SJCRH30 (cell line): ENCODE data around the gene GGT5. TPM values are rescaled to one million over a fixed set of nuclear protein-coding genes. Genes with fewer than 3 reads are reported as not detected.

ENCODE experiments used
- DNase-seq, 2 experiments: peaks; one replicate each; pipeline ENCODE4 v3.0.0-alpha.2; 2015 to 2020
- H3K27ac ChIP-seq: fragments of 250-450 bp; sonication (Bioruptor Pico); 2 replicates; pipeline ENCODE4 v1.5.1; 2020; ENCODE audit warnings: mild to moderate bottlenecking, moderate library complexity
- H3K27me3 ChIP-seq: fragments of 250-450 bp; sonication (Bioruptor Pico); 2 replicates; pipeline ENCODE4 v1.5.1; 2020; ENCODE audit warnings: mild to moderate bottlenecking, moderate library complexity
- H3K36me3 ChIP-seq: fragments of 250-450 bp; sonication (Bioruptor Pico); 2 replicates; pipeline ENCODE4 v1.5.1; 2020; ENCODE audit warnings: mild to moderate bottlenecking, moderate library complexity
- H3K4me1 ChIP-seq: fragments of 250-450 bp; sonication (Bioruptor Pico); 2 replicates; pipeline ENCODE4 v1.5.1; 2020; ENCODE audit warnings: mild to moderate bottlenecking, moderate library complexity
- H3K4me3 ChIP-seq: fragments of 250-450 bp; sonication (Bioruptor Pico); 2 replicates; pipeline ENCODE4 v1.5.1; 2020; ENCODE audit warnings: mild to moderate bottlenecking, moderate library complexity
- H3K9me3 ChIP-seq: fragments of 250-450 bp; sonication (Bioruptor Pico); replicated peaks from 2 replicates; pipeline ENCODE4 v1.5.1; 2020; ENCODE audit warnings: mild to moderate bottlenecking, moderate library complexity
- total RNA-seq: library from RNA; depleted of rRNA; stranded (reverse); fragments of >200 nt; shearing (Covaris generic); gene quantifications from 2 replicates; pipeline ENCODE4 v1.2.3, GENCODE V29; 2014

GGT5 gene
- total RNA-seq, 1 experiment from 2014 or later = 2.0 TPM

- no peak for DNase-seq
- Histone ChIP-seq H3K9me3 (no peaks in the 10 kb centered on the region), H3K4me1 (no peaks in the 10 kb centered on the region), H3K27ac (no peak within 1 kb of the TSS), H3K4me3 (no peak within 1 kb of the TSS), H3K27me3 (no peaks in the 10 kb centered on the region), H3K36me3 (no peaks in the 10 kb centered on the region)
Observed at GRCh38 chr22:24181088-24181995, 63.5 kb downstream of the GGT5 start, which contains the start of gene SUSD2. Gene SUSD2 (plus strand): TSS chr22:24181487. CDS start chr22:24181520, 33 bp downstream.

- no peak for DNase-seq
- Histone ChIP-seq H3K4me3 (no peak overlapping the region), H3K36me3 (no peaks in the 10 kb centered on the region), H3K27ac (no peak overlapping the region), H3K4me1 (no peaks in the 10 kb centered on the region), H3K9me3 (no peaks in the 10 kb centered on the region), H3K27me3 (no peaks in the 10 kb centered on the region)
Observed at GRCh38 chr22:24180316-24181087, 64.4 kb downstream of the GGT5 start.

DNA sequence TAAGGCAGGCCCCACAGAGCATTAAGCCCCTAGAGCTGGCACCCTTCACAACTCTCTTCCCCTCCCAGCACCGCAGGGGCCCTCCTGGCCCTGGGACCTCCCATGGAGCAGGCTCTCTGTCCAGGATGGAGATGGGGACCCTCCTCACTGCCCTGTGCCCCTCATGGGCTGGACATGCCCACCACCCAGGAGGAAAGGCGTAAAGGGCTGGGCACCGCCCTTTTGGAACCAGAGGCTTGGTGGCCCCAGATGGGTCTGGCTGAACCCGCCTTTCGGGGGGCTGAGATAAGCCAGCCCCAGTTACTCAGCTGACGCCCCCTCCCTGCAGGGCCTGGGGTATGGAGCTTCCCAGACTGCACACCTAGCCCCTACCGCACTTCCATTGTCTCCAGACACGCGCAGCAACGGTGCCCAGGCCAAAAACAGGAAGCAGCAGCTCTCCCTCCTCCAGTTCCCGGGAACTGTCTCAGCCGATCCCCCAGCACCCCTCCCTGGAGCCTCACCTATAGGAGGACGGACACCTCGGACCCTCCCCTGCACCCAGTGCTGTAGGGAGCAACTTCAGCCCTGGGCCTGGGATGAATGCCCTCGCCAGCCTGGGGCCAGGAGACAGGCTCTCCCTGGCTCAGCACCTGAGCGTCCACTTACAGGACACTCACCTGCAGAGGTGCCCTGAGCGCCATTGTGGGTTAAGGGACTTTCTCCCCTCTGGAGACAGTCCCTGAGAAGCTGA, 65.2 kb downstream of the GGT5 start:
- no peak overlapping the region for H3K27ac ChIP-seq
- H3K36me3 ChIP-seq = no peaks in the 10 kb centered on the region
- H3K27me3 ChIP-seq = no peaks in the 10 kb centered on the region
- no peaks in the 10 kb centered on the region for H3K4me1 ChIP-seq
- no peak for DNase-seq
- H3K4me3 ChIP-seq = no peak overlapping the region
- H3K9me3 ChIP-seq = no peaks in the 10 kb centered on the region

DNA sequence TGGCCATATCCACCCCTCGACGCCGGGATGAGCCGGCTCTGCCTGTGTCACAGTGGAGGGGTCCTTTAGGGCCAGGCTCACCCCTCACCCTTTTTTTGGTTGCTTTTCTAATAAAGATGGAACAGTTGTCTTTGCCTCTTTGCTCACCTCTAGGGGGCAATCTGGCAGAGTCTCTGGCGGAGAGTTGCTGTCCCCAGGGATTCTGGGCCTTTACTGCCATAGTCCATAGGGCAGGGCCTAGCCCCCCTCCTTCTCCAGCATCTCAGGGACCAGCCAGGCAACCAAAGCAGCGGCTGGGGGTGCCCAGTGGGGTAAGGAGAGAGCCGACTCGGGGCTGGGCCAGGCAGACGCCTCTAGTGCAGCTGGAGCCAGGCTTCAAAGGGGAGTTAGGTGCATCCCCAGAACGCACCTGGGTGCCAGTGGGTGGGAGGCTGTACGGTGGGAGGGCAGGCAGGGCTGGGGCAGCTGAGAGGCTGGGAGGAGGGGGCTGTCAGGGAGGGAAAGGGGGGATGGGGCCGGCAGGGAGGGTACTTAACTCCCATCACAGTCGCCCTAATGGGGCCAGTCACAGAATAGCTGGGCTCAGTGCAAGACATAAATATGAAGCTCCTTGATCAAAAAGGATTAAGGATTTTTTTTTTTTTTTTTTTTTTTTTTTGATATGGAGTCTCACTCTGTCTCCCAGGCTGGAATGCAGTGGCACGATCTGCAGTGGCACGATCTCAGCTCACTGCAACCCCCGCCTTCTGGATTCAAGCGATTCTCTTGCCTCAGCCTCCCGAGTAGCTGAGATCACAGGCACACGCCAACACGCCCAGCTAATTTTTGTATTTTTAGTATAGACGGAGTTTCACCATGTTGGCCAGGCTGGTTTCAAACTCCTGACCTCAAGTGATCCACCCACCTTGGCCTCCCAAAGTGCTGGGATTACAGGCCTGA, 66.1 kb downstream of the GGT5 start:
- Histone ChIP-seq H3K9me3 (no peaks in the 10 kb centered on the region), H3K27ac (no peak overlapping the region), H3K4me1 (no peaks in the 10 kb centered on the region), H3K4me3 (no peak overlapping the region), H3K36me3 (no peaks in the 10 kb centered on the region), H3K27me3 (no peaks in the 10 kb centered on the region)
- DNase-seq = peak; percentile 31 to 46

DNA sequence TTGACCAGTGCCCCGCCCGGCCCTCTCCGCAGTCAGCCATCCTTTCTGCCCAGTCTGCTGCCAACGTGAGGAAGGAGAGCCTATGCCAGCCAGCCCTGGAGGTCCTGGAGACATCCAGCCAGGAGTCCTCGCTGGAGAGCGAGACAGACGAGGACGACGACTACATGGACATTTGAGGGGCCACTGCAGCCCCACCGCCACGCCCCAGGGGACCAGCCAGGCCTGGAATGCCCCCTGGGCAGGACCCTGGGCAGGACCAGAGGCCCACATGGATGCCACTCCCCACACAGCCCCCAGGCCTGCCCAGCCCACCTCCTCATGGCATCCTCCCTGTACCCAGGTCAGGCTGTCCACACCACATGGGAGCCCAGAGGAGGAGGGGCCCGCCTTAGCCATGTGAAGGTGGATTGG, 66.9 kb downstream of the GGT5 start:
- Histone ChIP-seq H3K4me3 (no peak overlapping the region), H3K27me3 (no peaks in the 10 kb centered on the region), H3K36me3 (no peaks in the 10 kb centered on the region), H3K9me3 (no peaks in the 10 kb centered on the region), H3K4me1 (no peaks in the 10 kb centered on the region), H3K27ac (no peak overlapping the region)
- no peak for DNase-seq

DNA sequence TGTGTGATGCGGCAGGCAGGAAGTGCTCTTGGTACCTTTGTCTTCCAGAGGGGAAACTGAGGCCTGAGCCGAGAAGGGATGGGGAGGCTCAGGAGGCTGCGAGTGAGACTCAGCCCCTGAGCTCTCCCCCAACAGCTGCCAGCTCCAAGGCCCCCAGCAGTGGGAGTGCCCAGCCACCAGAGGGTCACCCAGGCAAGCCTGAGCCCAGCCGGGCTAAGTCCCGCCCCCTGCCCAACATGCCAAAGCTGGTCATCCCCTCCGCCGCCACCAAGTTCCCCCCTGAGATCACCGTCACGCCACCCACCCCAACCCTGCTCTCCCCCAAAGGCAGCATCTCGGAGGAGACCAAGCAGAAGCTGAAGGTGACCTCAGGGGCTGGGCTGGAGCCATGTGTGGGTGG, 67.4 kb downstream of the GGT5 start:
- H3K4me3 ChIP-seq = no peak overlapping the region
- no peaks in the 10 kb centered on the region for H3K27me3 ChIP-seq
- H3K27ac ChIP-seq = no peak overlapping the region
- DNase-seq = no peak
- no peaks in the 10 kb centered on the region for H3K4me1 ChIP-seq
- H3K9me3 ChIP-seq = no peaks in the 10 kb centered on the region
- H3K36me3 ChIP-seq = no peaks in the 10 kb centered on the region

GRCh38 chr22:24177045-24177444, 67.8 kb downstream of the GGT5 start:
- no peaks in the 10 kb centered on the region for H3K9me3 ChIP-seq
- H3K27ac ChIP-seq = no peak overlapping the region
- H3K4me3 ChIP-seq = no peak overlapping the region
- no peaks in the 10 kb centered on the region for H3K36me3 ChIP-seq
- no peak for DNase-seq
- H3K27me3 ChIP-seq = no peaks in the 10 kb centered on the region
- no peaks in the 10 kb centered on the region for H3K4me1 ChIP-seq

DNA sequence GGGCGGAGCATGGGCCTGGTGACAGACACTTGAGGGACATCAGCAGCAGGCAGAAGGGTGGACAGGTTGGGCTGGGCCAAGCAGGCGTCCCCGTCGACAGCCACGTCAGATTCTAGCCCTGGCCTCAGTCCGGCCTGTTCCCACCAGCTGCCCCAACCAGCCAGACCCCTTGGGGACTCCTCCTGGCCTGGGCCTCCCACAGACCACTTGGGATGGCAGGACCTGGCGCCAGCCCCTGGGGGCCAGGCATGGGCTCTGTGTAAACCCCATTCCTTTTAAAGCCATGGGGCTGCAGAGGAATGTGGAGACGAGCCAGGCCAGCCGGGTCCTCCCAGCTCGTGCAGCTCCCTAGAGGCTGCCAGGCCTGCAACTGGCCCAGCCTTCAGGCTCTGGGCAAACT, 68.3 kb downstream of the GGT5 start:
- Histone ChIP-seq H3K4me1 (no peaks in the 10 kb centered on the region), H3K4me3 (no peak overlapping the region), H3K27me3 (no peaks in the 10 kb centered on the region), H3K9me3 (no peaks in the 10 kb centered on the region), H3K36me3 (no peaks in the 10 kb centered on the region), H3K27ac (no peak overlapping the region)
- DNase-seq = no peak

DNA sequence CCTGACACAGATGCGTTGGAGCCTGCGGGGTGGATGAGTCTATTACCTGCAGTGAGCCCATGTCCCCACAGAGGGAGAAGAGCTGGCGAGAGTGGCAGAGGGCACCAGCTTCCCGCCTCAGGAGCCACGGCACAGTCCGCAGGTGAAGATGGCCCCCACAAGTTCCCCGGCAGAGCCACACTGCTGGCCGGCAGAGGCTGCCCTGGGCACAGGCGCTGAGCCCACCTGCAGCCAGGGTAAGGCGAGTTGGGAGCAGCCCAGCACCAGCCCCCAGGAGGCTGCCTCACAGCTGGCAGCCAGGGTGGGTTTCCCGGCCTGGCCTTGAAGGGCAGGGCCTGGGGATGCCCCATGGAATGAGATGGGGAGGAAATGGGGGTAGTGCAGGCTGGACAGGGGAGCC, 68.8 kb downstream of the GGT5 start:
- no peaks in the 10 kb centered on the region for H3K9me3 ChIP-seq
- no peak overlapping the region for H3K27ac ChIP-seq
- DNase-seq = no peak
- H3K36me3 ChIP-seq = no peaks in the 10 kb centered on the region
- H3K4me3 ChIP-seq = no peak overlapping the region
- no peaks in the 10 kb centered on the region for H3K4me1 ChIP-seq
- H3K27me3 ChIP-seq = no peaks in the 10 kb centered on the region

DNA sequence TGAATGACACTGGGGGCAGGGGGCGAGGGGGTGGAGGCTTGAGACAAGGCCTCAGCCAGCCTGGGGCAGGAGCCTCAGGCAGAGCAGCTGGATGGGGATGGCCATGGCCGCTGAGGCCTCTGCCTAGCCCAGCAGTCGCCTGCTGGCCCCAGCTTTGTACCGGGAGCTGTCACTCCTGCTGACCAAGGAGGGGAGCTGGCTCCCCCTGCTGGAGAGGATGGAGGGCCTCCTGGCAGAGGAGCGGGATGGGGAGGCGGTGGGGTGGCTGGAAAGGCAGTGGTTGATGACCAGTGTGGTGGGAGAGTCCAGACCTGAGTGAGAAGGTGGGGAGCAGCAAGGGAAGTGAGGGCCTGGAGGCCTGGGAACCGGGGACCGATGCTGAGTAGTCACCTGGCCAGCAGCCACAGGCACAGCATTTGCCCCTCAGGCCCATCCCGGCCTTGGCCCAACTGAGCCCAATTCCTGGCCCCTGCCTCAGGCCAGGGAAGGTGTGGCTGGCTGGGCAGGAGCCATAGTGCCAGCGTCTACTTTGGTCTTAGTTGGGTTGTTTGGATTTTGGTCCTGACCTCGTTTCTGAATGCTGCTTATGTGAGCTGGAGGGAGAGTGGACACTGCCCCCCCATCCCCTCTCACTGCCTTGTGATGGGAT, 69.6 kb downstream of the GGT5 start:
- Histone ChIP-seq H3K27ac (no peak overlapping the region), H3K4me1 (no peaks in the 10 kb centered on the region), H3K9me3 (no peaks in the 10 kb centered on the region), H3K36me3 (no peaks in the 10 kb centered on the region), H3K4me3 (no peak overlapping the region), H3K27me3 (no peaks in the 10 kb centered on the region)
- DNase-seq = peak; percentile 88 to 90

- Histone ChIP-seq H3K27me3 (no peaks in the 10 kb centered on the region), H3K36me3 (no peaks in the 10 kb centered on the region), H3K4me1 (no peaks in the 10 kb centered on the region), H3K4me3 (no peak overlapping the region), H3K9me3 (no peaks in the 10 kb centered on the region), H3K27ac (no peak overlapping the region)
- DNase-seq = no peak
Observed at GRCh38 chr22:24171822-24172221, 73.1 kb downstream of the GGT5 start.

GRCh38 chr22:24170632-24171031, 74.2 kb downstream of the GGT5 start:
- H3K27ac ChIP-seq = no peak overlapping the region
- no peaks in the 10 kb centered on the region for H3K36me3 ChIP-seq
- no peaks in the 10 kb centered on the region for H3K4me1 ChIP-seq
- no peak for DNase-seq
- no peak overlapping the region for H3K4me3 ChIP-seq
- no peaks in the 10 kb centered on the region for H3K27me3 ChIP-seq
- H3K9me3 ChIP-seq = no peaks in the 10 kb centered on the region

- H3K4me1 ChIP-seq = no peaks in the 10 kb centered on the region
- no peak overlapping the region for H3K4me3 ChIP-seq
- DNase-seq = no peak
- H3K9me3 ChIP-seq = no peaks in the 10 kb centered on the region
- no peaks in the 10 kb centered on the region for H3K36me3 ChIP-seq
- H3K27ac ChIP-seq = no peak overlapping the region
- no peaks in the 10 kb centered on the region for H3K27me3 ChIP-seq
Observed at GRCh38 chr22:24170188-24170587, 74.7 kb downstream of the GGT5 start.
